HepG2 (cell line): Measurements from ENCODE around the gene ACBD7. TPM values are rescaled to one million over a fixed set of nuclear protein-coding genes. Genes with fewer than 3 reads are reported as not detected.

Experiments used
- AGO1 ChIP-seq: fragments of 200-400 bp; formaldehyde crosslinking; IDR thresholded peaks from 2 replicates; pipeline ENCODE4 v1.6.1; 2017; ENCODE audit warnings: mild to moderate bottlenecking, low read depth, low read length, moderate library complexity; ENCODE audit not compliant: poor library complexity, severe bottlenecking
- CC2D1A ChIP-seq: sonication (generic); formaldehyde crosslinking; IDR thresholded peaks from 2 replicates; pipeline ENCODE4 v1.8.1; 2023; ENCODE audit warnings: mild to moderate bottlenecking, missing genetic modification reagents
- DNMT3B ChIP-seq: conservative IDR thresholded peaks from 2 replicates; pipeline ENCODE4 v1.6.1; 2016; ENCODE audit warnings: missing biosample characterization, control low read depth
- FOXO4 ChIP-seq: sonication (generic); formaldehyde crosslinking; conservative IDR thresholded peaks from 2 replicates; pipeline ENCODE4 v1.8.1; 2023; ENCODE audit warnings: missing genetic modification reagents
- HMG20B ChIP-seq: conservative IDR thresholded peaks from 2 replicates; pipeline ENCODE4 v1.6.1; 2016; ENCODE audit warnings: missing genetic modification reagents, missing compliant biosample characterization
- HMGA1 ChIP-seq: sonication (generic); formaldehyde crosslinking; conservative IDR thresholded peaks from 2 replicates; pipeline ENCODE4 v1.4.0; 2020; ENCODE audit warnings: missing genetic modification reagents
- HNRNPL ChIP-seq: fragments of 200-400 bp; formaldehyde crosslinking; IDR thresholded peaks from 2 replicates; pipeline ENCODE4 v1.6.1; 2017; ENCODE audit warnings: mild to moderate bottlenecking, low read depth, low read length
- ISX ChIP-seq: sonication (generic); formaldehyde crosslinking; conservative IDR thresholded peaks from 2 replicates; pipeline ENCODE4 v1.5.0; 2020; ENCODE audit warnings: missing genetic modification reagents
- JDP2 ChIP-seq: sonication (generic); formaldehyde crosslinking; IDR thresholded peaks from 2 replicates; pipeline ENCODE4 v1.8.1; 2022; ENCODE audit warnings: missing genetic modification reagents, borderline replicate concordance
- KDM4B ChIP-seq: sonication (generic); formaldehyde crosslinking; IDR thresholded peaks from 2 replicates; pipeline ENCODE4 v1.4.0; 2020; ENCODE audit warnings: missing genetic modification reagents
- MEIS2 ChIP-seq: sonication (generic); formaldehyde crosslinking; IDR thresholded peaks from 2 replicates; pipeline ENCODE4 v1.9.0; 2021; ENCODE audit warnings: mild to moderate bottlenecking, missing genetic modification reagents
- MLLT10 ChIP-seq: sonication (generic); formaldehyde crosslinking; IDR thresholded peaks from 2 replicates; pipeline ENCODE4 v1.4.0; 2020; ENCODE audit warnings: missing genetic modification reagents
- MTF2 ChIP-seq: sonication (generic); formaldehyde crosslinking; IDR thresholded peaks from 2 replicates; pipeline ENCODE4 v1.5.0; 2020; ENCODE audit warnings: missing genetic modification reagents, borderline replicate concordance
- PHF20 ChIP-seq: sonication (generic); formaldehyde crosslinking; IDR thresholded peaks from 2 replicates; pipeline ENCODE4 v1.5.0; 2020; ENCODE audit warnings: mild to moderate bottlenecking, missing genetic modification reagents
- RBM22 ChIP-seq: fragments of 200-400 bp; formaldehyde crosslinking; optimal IDR thresholded peaks from 2 replicates; pipeline ENCODE3; 2017; ENCODE audit warnings: mild to moderate bottlenecking, low read length, moderate library complexity
- SATB2 ChIP-seq: sonication (generic); formaldehyde crosslinking; IDR thresholded peaks from 2 replicates; pipeline ENCODE4 v1.5.0; 2020; ENCODE audit warnings: missing genetic modification reagents
- SNAPC2 ChIP-seq: sonication (generic); formaldehyde crosslinking; IDR thresholded peaks from 2 replicates; pipeline ENCODE4 v1.8.1; 2022; ENCODE audit warnings: mild to moderate bottlenecking, missing genetic modification reagents
- TAF1 ChIP-seq: sonication (generic); formaldehyde crosslinking; IDR thresholded peaks from 2 replicates; pipeline ENCODE4 v1.4.0; 2020; ENCODE audit warnings: missing genetic modification reagents
- TEF ChIP-seq: sonication (generic); formaldehyde crosslinking; IDR thresholded peaks from 2 replicates; pipeline ENCODE4 v1.5.0; 2020; ENCODE audit warnings: missing genetic modification reagents
- ZBTB8A ChIP-seq: sonication (generic); formaldehyde crosslinking; IDR thresholded peaks from 2 replicates; pipeline ENCODE4 v1.4.0; 2020; ENCODE audit warnings: mild to moderate bottlenecking, low read depth, missing genetic modification reagents, borderline replicate concordance
- ZC3H13 ChIP-seq: sonication (generic); formaldehyde crosslinking; IDR thresholded peaks from 2 replicates; pipeline ENCODE4 v1.8.1; 2023; ENCODE audit warnings: mild to moderate bottlenecking, missing genetic modification reagents, moderate library complexity
- ZGPAT ChIP-seq: IDR thresholded peaks from 2 replicates; pipeline ENCODE4 v1.6.1; 2016; ENCODE audit warnings: mild to moderate bottlenecking
- ZNF557 ChIP-seq: sonication (generic); formaldehyde crosslinking; IDR thresholded peaks from 2 replicates; pipeline ENCODE4 v1.4.0; 2020; ENCODE audit warnings: missing genetic modification reagents
- ZNF576 ChIP-seq: sonication (generic); formaldehyde crosslinking; IDR thresholded peaks from 2 replicates; pipeline ENCODE4 v1.4.0; 2020; ENCODE audit warnings: mild to moderate bottlenecking, missing genetic modification reagents
- ZNF792 ChIP-seq: IDR thresholded peaks from 2 replicates; pipeline ENCODE4 v1.6.1; 2016
- polyA plus RNA-seq, 8 experiments: library from polyadenylated mRNA; depleted of rRNA in 3 of 8; stranded (reverse) in 7 of 8; unstranded in 1 of 8; fragments of >200 nt; fragmentation: Illumina TruSeq in 4 of 8; extraction: Trizol in 4 of 8; gene quantifications; 2 replicates each; pipeline versions ENCODE4 v1.2.1 to v1.2.3, GENCODE V29; 2011 to 2016; ENCODE audit warnings: low read depth in 4 of 8, missing spikeins in 1 of 8, mixed read lengths in 1 of 8; ENCODE audit not compliant: insufficient read depth in 1 of 8
- total RNA-seq, 5 experiments: library from RNA; depleted of rRNA; stranded (reverse); fragments of >200 nt; fragmentation: Illumina TruSeq; extraction: Trizol; gene quantifications; 2 replicates each; pipeline ENCODE4 v1.2.3, GENCODE V29; 2016; ENCODE audit warnings: low read depth in 1 of 5

ACBD7 gene
- total and polyA plus RNA-seq, 2 of the 13 experiments (the other 11 are each of a cell fraction or from before 2014, with no cell fraction given): 1.4 to 2.6 TPM

- TF ChIP-seq RBM22 (no peak), ZC3H13 (CRISPR knock-in tag) (no peak), MEIS2 (CRISPR knock-in tag) (0 out of 2 replicates have a peak, but pooled peaks have one; percentile 54), JDP2 (CRISPR knock-in tag) (no peak), SATB2 (CRISPR knock-in tag) (no peak), HNRNPL (no peak), ZNF576 (CRISPR knock-in tag) (no peak), PHF20 (no peak), ZBTB8A (no peak), DNMT3B (no peak), MTF2 (CRISPR knock-in tag) (no peak), SNAPC2 (peak; percentile 73; the same call in 1 of the 2 replicates), ZNF792 (CRISPR knock-in tag) (0 out of 2 replicates have a peak, but pooled peaks have one; percentile 23), TEF (no peak), FOXO4 (CRISPR knock-in tag) (no peak), HMG20B (CRISPR knock-in tag) (no peak), CC2D1A (CRISPR knock-in tag) (no peak), MLLT10 (CRISPR knock-in tag) (no peak), ISX (CRISPR knock-in tag) (no peak), TAF1 (no peak), ZGPAT (CRISPR knock-in tag) (0 out of 2 replicates have a peak, but pooled peaks have one; percentile 26), ZNF557 (no peak), AGO1 (no peak), KDM4B (CRISPR knock-in tag) (no peak), HMGA1 (no peak)
Observed at GRCh38 chr10:15088428-15089261, at the start of gene ACBD7 (continued).
